Astrocyte (in vitro differentiated cells and primary cell): ENCODE measurements around the gene PLEKHG7. TPM values are rescaled to one million over a fixed set of nuclear protein-coding genes. Genes with fewer than 3 reads are reported as not detected.

Experiments
- DNase-seq: peaks from one replicate; pipeline ENCODE4 v3.0.0-alpha.2; 2010; ENCODE audit warnings: low read depth
- FAIRE-seq: peaks from 2 replicates; lab custom pipeline; 2011; peaks lifted over from hg19 to GRCh38; lab: Jason Lieb, UNC
- H2AFZ ChIP-seq: 2 replicates; pipeline ENCODE4 v1.6.0; 2012; ENCODE audit warnings: low read depth, low read length, inconsistent platforms
- H3K27ac ChIP-seq: 2 replicates; pipeline ENCODE4 v1.5.1; 2011; ENCODE audit warnings: low read depth, low read length, inconsistent platforms
- H3K27me3 ChIP-seq: 2 replicates; pipeline ENCODE4 v1.6.0; 2011; ENCODE audit warnings: low read length, inconsistent platforms; ENCODE audit not compliant: insufficient read depth
- H3K36me3 ChIP-seq: 2 replicates; pipeline ENCODE4 v1.5.1; 2011; ENCODE audit warnings: low read length, inconsistent platforms; ENCODE audit not compliant: insufficient read depth
- H3K4me1 ChIP-seq: 2 replicates; pipeline ENCODE4 v1.5.1; 2011; ENCODE audit warnings: low read length, inconsistent platforms; ENCODE audit not compliant: insufficient read depth
- H3K4me2 ChIP-seq: 2 replicates; pipeline ENCODE4 v1.6.0; 2012; ENCODE audit warnings: low read length, inconsistent platforms
- H3K4me3 ChIP-seq: 2 replicates; pipeline ENCODE4 v1.5.1; 2011; ENCODE audit warnings: low read depth, mild to moderate bottlenecking, low read length, inconsistent platforms; ENCODE audit not compliant: insufficient read depth
- H3K79me2 ChIP-seq: 2 replicates; pipeline ENCODE4 v1.6.0; 2012; ENCODE audit warnings: mild to moderate bottlenecking, low read length, inconsistent platforms; ENCODE audit not compliant: insufficient read depth
- H3K9ac ChIP-seq: 2 replicates; pipeline ENCODE4 v1.6.0; 2012; ENCODE audit warnings: mild to moderate bottlenecking, low read length, inconsistent platforms
- H3K9me3 ChIP-seq: 2 replicates; pipeline ENCODE4 v1.5.1; 2012; ENCODE audit warnings: low read depth, mild to moderate bottlenecking, low read length, inconsistent platforms; ENCODE audit not compliant: insufficient read depth
- H4K20me1 ChIP-seq: 2 replicates; pipeline ENCODE4 v1.6.0; 2012; ENCODE audit warnings: low read length, inconsistent platforms; ENCODE audit not compliant: insufficient read depth
- H3K27ac Mint-ChIP-seq: one replicate; pipeline ENCODE4 v1.8.0; 2021; ENCODE audit warnings: mild to moderate bottlenecking, mixed read lengths; ENCODE audit not compliant: unreplicated experiment
- H3K27me3 Mint-ChIP-seq: one replicate; pipeline ENCODE4 v1.8.0; 2021; ENCODE audit warnings: low read depth, mixed read lengths; ENCODE audit not compliant: unreplicated experiment
- H3K36me3 Mint-ChIP-seq: one replicate; pipeline ENCODE4 v1.8.0; 2021; ENCODE audit warnings: low read depth, mixed read lengths; ENCODE audit not compliant: unreplicated experiment
- H3K4me1 Mint-ChIP-seq: one replicate; pipeline ENCODE4 v1.8.0; 2021; ENCODE audit warnings: low read depth, mixed read lengths; ENCODE audit not compliant: unreplicated experiment
- H3K4me3 Mint-ChIP-seq: one replicate; pipeline ENCODE4 v1.8.0; 2021; ENCODE audit warnings: mild to moderate bottlenecking, moderate library complexity, mixed read lengths; ENCODE audit not compliant: unreplicated experiment
- H3K9me3 Mint-ChIP-seq: one replicate; pipeline ENCODE4 v1.8.0; 2021; ENCODE audit warnings: mild to moderate bottlenecking, mixed read lengths; ENCODE audit not compliant: unreplicated experiment
- EZH2 ChIP-seq: IDR thresholded peaks from 2 replicates; pipeline ENCODE4 v1.6.1; 2012; ENCODE audit warnings: mild to moderate bottlenecking, low read length, inconsistent platforms; ENCODE audit not compliant: insufficient read depth
- total RNA-seq: library from RNA; stranded (reverse); gene quantifications from 2 replicates; pipeline ENCODE4 v1.2.1, GENCODE V29; 2021
- TF ChIP-seq, protein P1 (sequence below): IDR thresholded peaks from 2 replicates; pipeline ENCODE4 v1.5.1; 2011; ENCODE audit warnings: low read depth, mild to moderate bottlenecking, inconsistent platforms, low read length, moderate library complexity; ENCODE audit not compliant: insufficient read depth

Gene PLEKHG7
- total RNA-seq, 1 donor from 2014 or later = 0.68 TPM

DNA sequence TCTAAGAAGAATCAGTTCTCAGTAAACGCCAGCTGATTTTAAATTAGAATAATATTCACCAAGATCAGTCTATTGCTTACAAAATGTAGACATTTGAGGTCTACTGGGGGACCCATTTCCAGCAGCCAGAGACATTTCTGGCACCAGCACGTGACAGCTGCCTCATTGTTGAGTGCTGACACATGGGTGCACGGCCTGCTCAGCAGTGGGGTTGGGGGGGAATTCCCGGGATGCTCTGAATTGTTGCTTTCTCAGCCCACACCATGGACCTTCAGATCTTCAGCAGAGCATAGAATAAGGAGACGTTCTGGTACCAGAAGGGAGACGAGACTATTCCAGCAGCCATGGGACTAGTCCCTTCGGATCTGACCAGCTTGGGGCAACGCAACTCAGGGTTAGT lies 18.3 kb downstream of the PLEKHG7 start:
- no peak for FAIRE-seq

DNA sequence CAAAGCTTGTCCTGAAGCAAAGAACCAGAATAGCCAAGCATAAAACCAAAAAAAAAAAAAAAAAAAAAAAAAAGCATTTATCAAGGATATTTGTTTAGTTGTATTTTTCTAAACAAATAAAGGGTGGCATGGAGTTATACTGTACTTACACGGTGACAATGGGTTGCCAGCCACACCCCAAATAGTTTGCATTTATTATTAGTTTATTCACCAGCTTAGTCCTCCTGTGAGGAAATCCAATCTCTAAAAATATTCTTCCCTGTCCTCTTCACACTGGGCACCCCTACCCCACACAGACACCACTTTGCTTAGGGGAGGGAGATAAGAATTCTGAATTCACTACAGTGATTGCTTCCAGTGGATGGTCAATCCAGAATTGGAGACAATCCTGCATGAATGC lies 18.9 kb downstream of the PLEKHG7 start:
- no peak overlapping the region for H2AFZ ChIP-seq
- no peak overlapping the region for H3K4me2 ChIP-seq
- no peaks in the 10 kb centered on the region for H3K27me3 Mint-ChIP-seq
- no peak overlapping the region for H3K4me3 Mint-ChIP-seq
- H3K4me1 Mint-ChIP-seq = peaks cover 9% of the 10 kb centered on the region
- H3K27ac ChIP-seq = no peak overlapping the region
- no peaks in the 10 kb centered on the region for H3K79me2 ChIP-seq
- H3K36me3 ChIP-seq = no peaks in the 10 kb centered on the region
- peaks cover 10% of the 10 kb centered on the region for H3K9me3 Mint-ChIP-seq
- H3K27me3 ChIP-seq = no peaks in the 10 kb centered on the region
- H3K9me3 ChIP-seq = no peaks in the 10 kb centered on the region
- H3K36me3 Mint-ChIP-seq = no peaks in the 10 kb centered on the region
- DNase-seq (no peak), FAIRE-seq (no peak)
- no peak overlapping the region for H3K9ac ChIP-seq
- H3K4me3 ChIP-seq = no peak overlapping the region
- H3K27ac Mint-ChIP-seq = peak overlapping the region; percentile 59
- no peaks in the 10 kb centered on the region for H4K20me1 ChIP-seq
- H3K4me1 ChIP-seq = peaks cover 10% of the 10 kb centered on the region
- TF ChIP-seq, protein P1, sequence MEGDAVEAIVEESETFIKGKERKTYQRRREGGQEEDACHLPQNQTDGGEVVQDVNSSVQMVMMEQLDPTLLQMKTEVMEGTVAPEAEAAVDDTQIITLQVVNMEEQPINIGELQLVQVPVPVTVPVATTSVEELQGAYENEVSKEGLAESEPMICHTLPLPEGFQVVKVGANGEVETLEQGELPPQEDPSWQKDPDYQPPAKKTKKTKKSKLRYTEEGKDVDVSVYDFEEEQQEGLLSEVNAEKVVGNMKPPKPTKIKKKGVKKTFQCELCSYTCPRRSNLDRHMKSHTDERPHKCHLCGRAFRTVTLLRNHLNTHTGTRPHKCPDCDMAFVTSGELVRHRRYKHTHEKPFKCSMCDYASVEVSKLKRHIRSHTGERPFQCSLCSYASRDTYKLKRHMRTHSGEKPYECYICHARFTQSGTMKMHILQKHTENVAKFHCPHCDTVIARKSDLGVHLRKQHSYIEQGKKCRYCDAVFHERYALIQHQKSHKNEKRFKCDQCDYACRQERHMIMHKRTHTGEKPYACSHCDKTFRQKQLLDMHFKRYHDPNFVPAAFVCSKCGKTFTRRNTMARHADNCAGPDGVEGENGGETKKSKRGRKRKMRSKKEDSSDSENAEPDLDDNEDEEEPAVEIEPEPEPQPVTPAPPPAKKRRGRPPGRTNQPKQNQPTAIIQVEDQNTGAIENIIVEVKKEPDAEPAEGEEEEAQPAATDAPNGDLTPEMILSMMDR = no peak
- no peak for TF ChIP-seq EZH2

More for the DNA sequence above, 18.3 kb downstream of the PLEKHG7 start:
- Histone ChIP-seq H3K36me3 (no peaks in the 10 kb centered on the region), H2AFZ (no peak overlapping the region), H3K27me3 (no peaks in the 10 kb centered on the region), H3K4me1 (peaks cover 10% of the 10 kb centered on the region), H3K4me2 (no peak overlapping the region), H3K4me3 (no peak overlapping the region), H3K79me2 (no peaks in the 10 kb centered on the region), H4K20me1 (no peaks in the 10 kb centered on the region), H3K9me3 (no peaks in the 10 kb centered on the region), H3K9ac (no peak overlapping the region), H3K27ac (no peak overlapping the region)
- H3K27me3 Mint-ChIP-seq = no peaks in the 10 kb centered on the region
- no peaks in the 10 kb centered on the region for H3K36me3 Mint-ChIP-seq
- TF ChIP-seq, protein P1 = no peak
- no peak for TF ChIP-seq EZH2
- peaks cover 9% of the 10 kb centered on the region for H3K4me1 Mint-ChIP-seq
- peak overlapping the region; percentile 64 for H3K4me3 Mint-ChIP-seq
- DNase-seq = peak; percentile 58
- H3K27ac Mint-ChIP-seq = peak overlapping the region; percentile 59
- H3K9me3 Mint-ChIP-seq = peaks cover 10% of the 10 kb centered on the region

DNA sequence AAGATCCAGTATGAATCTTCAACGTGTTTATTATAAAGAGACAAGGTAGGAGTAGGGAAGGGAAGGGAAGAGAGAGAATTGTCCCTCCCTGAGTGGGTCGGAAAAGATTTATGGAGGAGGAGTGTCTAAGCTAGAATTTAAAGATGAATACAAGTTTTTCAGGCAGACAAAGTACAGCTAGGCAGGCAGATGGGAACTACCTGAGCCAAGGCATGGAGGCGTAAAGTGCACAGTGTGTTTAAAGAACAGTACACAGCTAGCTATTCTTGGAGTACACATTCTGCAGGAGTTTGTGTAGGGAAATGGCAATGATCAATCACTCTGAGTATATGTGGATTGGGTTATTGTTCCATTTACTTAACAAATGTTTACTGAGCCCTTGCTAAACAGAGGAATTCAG lies 20.1 kb downstream of the PLEKHG7 start:
- H3K27ac Mint-ChIP-seq = no peak overlapping the region

More for the DNA sequence above, 20.1 kb downstream of the PLEKHG7 start:
- no peaks in the 10 kb centered on the region for H3K27me3 ChIP-seq
- H4K20me1 ChIP-seq = no peaks in the 10 kb centered on the region
- no peaks in the 10 kb centered on the region for H3K27me3 Mint-ChIP-seq
- peaks cover 10% of the 10 kb centered on the region for H3K4me1 ChIP-seq
- no peaks in the 10 kb centered on the region for H3K36me3 ChIP-seq
- H3K79me2 ChIP-seq = no peaks in the 10 kb centered on the region
- H3K9ac ChIP-seq = no peak overlapping the region
- H3K27ac ChIP-seq = no peak overlapping the region
- no peak overlapping the region for H3K4me3 ChIP-seq
- no peak for DNase-seq
- H3K9me3 ChIP-seq = no peaks in the 10 kb centered on the region
- H3K9me3 Mint-ChIP-seq = peaks cover 10% of the 10 kb centered on the region
- H3K4me2 ChIP-seq = no peak overlapping the region
- H2AFZ ChIP-seq = no peak overlapping the region
- H3K4me1 Mint-ChIP-seq = peaks cover 9% of the 10 kb centered on the region
- no peak for FAIRE-seq
- TF ChIP-seq, protein P1 = no peak
- no peak for TF ChIP-seq EZH2
- no peak overlapping the region for H3K4me3 Mint-ChIP-seq
- H3K36me3 Mint-ChIP-seq = no peaks in the 10 kb centered on the region
